ENCODE data around the gene ANXA4. TPM values are rescaled to one million over a fixed set of nuclear protein-coding genes. Genes with fewer than 3 reads are reported as not detected.

Gene ANXA4
- total and polyA plus RNA-seq, 2 of the 13 experiments (the other 11 are each of a cell fraction or from before 2014, with no cell fraction given), result 155 to 168 TPM

GRCh38 chr2:69781321-69782248 is 39.7 kb downstream of the ANXA4 start (continued):
- TF ChIP-seq ARID4A (CRISPR knock-in tag; IDR thresholded peaks at IDR 0.05; ENCODE audit: borderline replicate concordance) (peak; percentile 83; the same call in 1 of the 2 replicates), CREB3 (CRISPR knock-in tag; IDR thresholded peaks at IDR 0.05) (no peak), MYNN (CRISPR knock-in tag; IDR thresholded peaks at IDR 0.05; ENCODE audit: low read depth) (0 out of 2 replicates have a peak, but pooled peaks have one; percentile 65), FOXO4 (CRISPR knock-in tag; conservative IDR thresholded peaks at IDR 0.05) (no peak), ZNF704 (CRISPR knock-in tag; IDR thresholded peaks at IDR 0.05; ENCODE audit: borderline replicate concordance) (no peak), ZNF775 (CRISPR knock-in tag; IDR thresholded peaks at IDR 0.05; ENCODE audit: borderline replicate concordance) (0 out of 2 replicates have a peak, but pooled peaks have one; percentile 68), ZSCAN22 (CRISPR knock-in tag; IDR thresholded peaks at IDR 0.05) (0 out of 2 replicates have a peak, but pooled peaks have one; percentile 42), THAP11 (CRISPR knock-in tag; IDR thresholded peaks at IDR 0.05) (peak; percentile 88), ZNF256 (CRISPR knock-in tag; conservative IDR thresholded peaks at IDR 0.05) (no peak), GPN1 (CRISPR knock-in tag; IDR thresholded peaks at IDR 0.05; ENCODE audit: borderline replicate concordance) (no peak), POGZ (CRISPR knock-in tag; IDR thresholded peaks at IDR 0.05) (peak; percentile 81), ZNF562 (CRISPR knock-in tag; IDR thresholded peaks at IDR 0.05; ENCODE audit: borderline replicate concordance) (no peak), ZSCAN29 (CRISPR knock-in tag; conservative IDR thresholded peaks at IDR 0.05) (peak; percentile 84; the same call in 1 of the 2 replicates), KDM6A (CRISPR knock-in tag; IDR thresholded peaks at IDR 0.05; ENCODE audit: low read depth) (peak; percentile 89), ZNF713 (CRISPR knock-in tag; IDR thresholded peaks at IDR 0.05) (no peak), ZNF282 (IDR thresholded peaks at IDR 0.05; ENCODE audit: partially characterized antibody) (no peak), ZNF567 (CRISPR knock-in tag; IDR thresholded peaks at IDR 0.05; ENCODE audit: borderline replicate concordance) (0 out of 2 replicates have a peak, but pooled peaks have one; percentile 46), TFDP1 (CRISPR knock-in tag; IDR thresholded peaks at IDR 0.05; ENCODE audit: borderline replicate concordance) (peak; percentile 55; the same call in 1 of the 2 replicates)

All from HepG2 (cell line).